NCI-H187 (cell line): Measurements from ENCODE around the gene CD70.
"Not testable (repeated sequence)": the region's sequence is repeated elsewhere in the genome, so short reads cannot be mapped to it uniquely, and the experiment has no call there.

Source experiments
- DNase-seq, 2 experiments: peaks; one replicate each; lab custom pipeline; 2025; lab: John Stamatoyannopoulos, UW

The CD70 gene

GRCh38 chr19:6570764-6571163 is 20.2 kb downstream of the CD70 start:
- DNase-seq, result no peak

DNA sequence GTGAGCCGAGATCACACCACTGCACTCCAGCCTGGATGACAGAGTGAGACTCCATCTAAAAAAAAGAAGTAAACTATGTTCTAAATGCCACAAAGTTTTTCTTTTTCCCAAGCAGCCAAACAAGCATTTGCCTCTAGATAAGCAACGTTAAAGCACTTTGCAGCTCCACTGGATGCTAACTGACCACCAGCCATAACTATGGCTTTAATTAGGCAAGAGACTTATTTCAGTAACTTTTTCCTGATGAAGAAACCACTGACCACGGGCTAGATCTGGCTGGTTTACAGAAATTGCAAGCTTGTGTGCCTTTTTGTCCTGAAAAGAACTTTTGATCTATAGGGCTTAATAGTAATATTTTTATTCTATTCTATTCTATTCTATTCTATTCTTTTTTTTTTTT is 22.1 kb downstream of the CD70 start:
- DNase-seq, result no peak

DNA sequence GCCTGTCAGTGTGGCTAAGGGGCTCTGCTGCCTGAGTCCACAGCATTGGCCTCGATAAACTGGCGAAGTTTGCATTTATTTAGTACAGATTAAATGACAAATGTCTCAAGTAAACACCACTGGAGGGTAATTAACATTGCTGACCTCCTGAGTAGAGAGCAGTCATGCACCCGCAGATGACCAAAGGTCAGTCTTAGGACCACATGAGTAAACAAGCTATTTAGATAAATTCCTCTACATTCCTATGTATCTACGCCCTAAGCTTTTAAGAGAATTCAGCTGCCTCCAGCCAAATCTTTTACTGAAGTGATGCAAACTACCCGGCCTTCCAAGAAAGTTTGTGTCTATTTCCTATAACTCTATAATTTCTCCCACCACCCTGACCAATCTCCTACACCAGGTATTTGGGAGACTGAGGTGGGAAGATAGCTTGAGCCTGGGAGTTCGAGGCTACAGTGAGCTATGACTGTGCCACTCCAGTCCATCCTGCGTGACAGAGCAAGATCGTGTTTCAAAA is 22.9 kb downstream of the CD70 start:
- DNase-seq, result no peak

DNA sequence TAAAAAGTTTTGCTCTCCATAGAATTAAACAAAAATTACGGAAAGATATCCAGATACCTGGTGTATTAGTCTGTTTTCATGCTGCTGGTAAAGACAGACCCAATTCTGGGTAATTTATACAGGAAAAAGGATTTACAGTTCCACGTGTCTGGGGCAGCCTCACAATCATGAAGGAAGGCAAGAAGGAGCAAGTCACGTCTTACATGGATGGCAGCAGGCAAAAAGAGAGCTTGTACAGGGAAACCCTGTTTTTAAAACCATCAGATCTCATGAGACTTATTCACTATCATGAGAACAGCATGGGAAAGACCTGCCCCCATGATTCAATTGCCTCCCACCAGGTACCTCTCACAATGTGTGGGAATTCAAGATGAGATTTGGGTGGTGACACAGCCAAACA is 24.2 kb downstream of the CD70 start:
- DNase-seq, result not testable (repeated sequence)

- DNase-seq, result no peak
These were observed 26.6 kb downstream of the CD70 start for GRCh38 chr19:6564393-6564792.

- not testable (repeated sequence) for DNase-seq
These were observed 28.5 kb downstream of the CD70 start for GRCh38 chr19:6562437-6562836.

- DNase-seq, result no peak
These were observed 34.3 kb downstream of the CD70 start for GRCh38 chr19:6556480-6557195.

DNA sequence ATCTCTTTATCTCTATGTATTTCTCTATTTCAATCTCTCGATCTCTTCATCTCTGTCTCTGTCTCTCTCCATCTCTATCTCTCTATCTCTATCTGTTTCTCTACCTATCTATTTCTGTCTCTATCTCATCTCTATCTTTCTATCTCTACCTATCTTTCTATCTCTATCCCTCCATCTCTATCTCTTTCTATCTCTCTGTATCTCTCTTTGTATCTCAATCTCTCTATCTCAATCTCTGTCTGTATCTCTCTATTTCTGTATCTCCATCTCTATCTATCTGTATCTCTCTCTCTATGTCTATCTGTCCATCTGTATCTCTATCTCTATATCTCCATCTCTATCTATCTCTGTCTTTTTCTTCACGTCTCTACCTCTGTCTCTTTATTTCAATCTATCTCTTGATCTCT is 34.9 kb downstream of the CD70 start:
- DNase-seq, result no peak

GRCh38 chr19:6551607-6552450 is 39.1 kb downstream of the CD70 start:
- DNase-seq, result no peak

DNA sequence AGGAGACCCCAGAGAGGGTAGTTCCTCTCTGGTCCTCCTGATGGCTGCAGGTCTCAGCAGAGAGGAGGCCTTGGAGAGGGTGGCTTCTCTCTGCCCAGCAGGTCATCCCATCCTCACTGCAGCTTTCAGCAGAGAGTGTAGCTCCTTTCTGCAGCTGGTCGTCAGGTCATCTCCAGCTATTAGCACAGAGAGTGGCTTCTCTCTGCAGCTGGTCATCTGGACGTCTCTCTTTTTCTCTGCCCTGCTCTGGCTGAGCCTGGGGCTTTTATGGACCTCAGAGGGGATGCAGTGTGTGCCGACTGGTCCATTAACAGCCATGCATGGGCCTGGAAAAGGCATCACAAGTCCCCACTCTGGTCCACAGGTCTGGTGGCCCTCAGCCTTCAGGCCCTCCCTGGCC is 39.9 kb downstream of the CD70 start:
- DNase-seq, result no peak

DNA sequence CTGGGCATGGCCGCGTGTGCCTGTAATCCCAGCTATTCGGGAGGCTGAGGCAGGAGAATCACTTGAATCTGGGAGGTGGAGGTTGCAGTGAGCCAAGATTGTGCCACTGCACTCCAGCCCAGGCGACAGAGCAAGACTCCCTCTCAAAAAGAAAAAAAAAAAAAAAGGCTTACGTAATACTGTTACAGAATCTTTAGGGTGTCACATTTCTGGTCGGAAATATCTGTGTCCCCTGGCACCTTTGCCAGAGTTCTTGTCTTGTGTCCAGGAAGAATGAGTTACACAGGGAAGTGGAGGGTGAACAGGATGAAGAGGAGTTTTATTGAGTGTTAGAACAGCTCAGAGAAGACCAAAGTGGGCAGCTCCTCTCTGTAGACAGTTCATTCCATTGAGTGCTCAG is 40.3 kb downstream of the CD70 start:
- DNase-seq, result not testable (repeated sequence)

GRCh38 chr19:6543866-6544347 is 47.0 kb downstream of the CD70 start:
- no peak for DNase-seq

DNA sequence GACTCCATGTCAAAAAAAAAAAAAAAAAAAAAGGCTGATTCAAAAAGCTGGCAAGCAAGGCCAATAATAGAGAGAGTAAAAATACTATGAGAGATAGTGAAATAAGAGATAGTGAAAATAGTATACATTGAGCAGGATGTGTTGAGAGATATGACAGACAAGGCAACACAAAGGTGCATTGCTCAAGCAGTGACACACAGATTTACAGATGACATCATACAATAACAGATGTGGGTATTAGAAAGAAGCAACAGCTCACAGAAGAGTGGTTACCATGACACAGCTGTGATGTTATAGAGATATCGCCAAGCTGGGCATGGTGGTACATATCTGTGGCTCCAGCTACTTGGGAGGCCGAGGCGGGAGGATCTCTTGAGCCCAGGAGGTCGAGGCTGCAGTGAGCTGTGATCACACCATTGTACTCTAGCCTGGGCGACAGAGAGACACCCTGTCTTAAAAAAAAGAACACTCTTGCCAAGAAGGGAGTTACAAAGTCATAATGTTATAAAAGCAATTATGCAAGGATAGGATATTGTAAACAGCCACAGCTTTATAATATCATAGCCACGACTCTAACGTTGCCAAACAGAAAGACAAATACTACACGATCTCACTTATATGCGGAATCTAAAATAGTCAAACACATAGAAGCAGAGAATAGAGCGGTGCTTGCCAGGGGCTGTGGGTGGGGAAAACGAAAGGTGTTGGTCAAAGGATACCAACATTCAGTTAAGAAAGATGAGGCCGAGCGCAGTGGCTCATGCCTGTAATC is 49.8 kb downstream of the CD70 start:
- no peak for DNase-seq

DNA sequence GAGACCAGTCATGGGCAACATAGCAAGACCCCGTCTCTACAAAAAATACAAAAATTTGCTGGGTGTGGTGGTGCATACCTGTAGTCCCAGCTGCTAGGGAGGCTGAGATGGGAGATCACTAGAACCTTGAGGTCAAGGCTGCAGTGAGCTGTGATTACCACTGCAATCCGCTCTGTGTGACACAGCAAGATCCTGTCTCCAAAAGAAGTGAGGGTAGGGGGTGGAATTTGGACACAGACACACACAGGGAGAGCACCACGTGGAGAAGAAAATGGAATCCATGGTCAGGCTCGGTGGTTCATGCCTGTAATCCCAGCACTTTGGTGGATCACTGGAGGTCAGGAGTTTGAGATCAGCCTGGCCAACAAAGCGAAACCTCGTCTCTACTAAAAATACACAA is 51.4 kb downstream of the CD70 start:
- DNase-seq, result no peak
